ENCODE data around the gene AMOTL2. TPM values are rescaled to one million over a fixed set of nuclear protein-coding genes. Genes with fewer than 3 reads are reported as not detected.

Gene AMOTL2
- total and polyA plus RNA-seq, 7 donors = 4.0 to 36.6 (median 16.5) TPM

GRCh38 chr3:134353831-134354611 lies 20.2 kb downstream of the AMOTL2 start:
- no peaks in the 10 kb centered on the region for H3K27me3 ChIP-seq (ENCODE audit: insufficient read depth in 3 of 3, low read length in 2 of 3)
- 68 to 81% (median 73%) methylated on average over 7 of the region's 7 CpGs for WGBS, 3 donors
- peaks cover 93% of the 10 kb centered on the region for H3K4me1 ChIP-seq
- no peak for ATAC-seq
- TF ChIP-seq, protein P1, sequence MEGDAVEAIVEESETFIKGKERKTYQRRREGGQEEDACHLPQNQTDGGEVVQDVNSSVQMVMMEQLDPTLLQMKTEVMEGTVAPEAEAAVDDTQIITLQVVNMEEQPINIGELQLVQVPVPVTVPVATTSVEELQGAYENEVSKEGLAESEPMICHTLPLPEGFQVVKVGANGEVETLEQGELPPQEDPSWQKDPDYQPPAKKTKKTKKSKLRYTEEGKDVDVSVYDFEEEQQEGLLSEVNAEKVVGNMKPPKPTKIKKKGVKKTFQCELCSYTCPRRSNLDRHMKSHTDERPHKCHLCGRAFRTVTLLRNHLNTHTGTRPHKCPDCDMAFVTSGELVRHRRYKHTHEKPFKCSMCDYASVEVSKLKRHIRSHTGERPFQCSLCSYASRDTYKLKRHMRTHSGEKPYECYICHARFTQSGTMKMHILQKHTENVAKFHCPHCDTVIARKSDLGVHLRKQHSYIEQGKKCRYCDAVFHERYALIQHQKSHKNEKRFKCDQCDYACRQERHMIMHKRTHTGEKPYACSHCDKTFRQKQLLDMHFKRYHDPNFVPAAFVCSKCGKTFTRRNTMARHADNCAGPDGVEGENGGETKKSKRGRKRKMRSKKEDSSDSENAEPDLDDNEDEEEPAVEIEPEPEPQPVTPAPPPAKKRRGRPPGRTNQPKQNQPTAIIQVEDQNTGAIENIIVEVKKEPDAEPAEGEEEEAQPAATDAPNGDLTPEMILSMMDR (IDR thresholded peaks at IDR 0.05) = no peak
- intact Hi-C loops (cut with DNase I) = no loop called here
- H3K36me3 ChIP-seq (ENCODE audit: insufficient read depth in 1 of 2, low read depth in 1 of 2) = peaks cover 1 to 46% of the 10 kb centered on the region in 2 donors
- H3K27ac ChIP-seq = peak overlapping the region; percentile 65
- no peaks in the 10 kb centered on the region for H3K9me3 ChIP-seq
- DNase-seq = peak in 1 of 2 donors; percentile 46
- no peak overlapping the region for H3K4me3 ChIP-seq

DNA sequence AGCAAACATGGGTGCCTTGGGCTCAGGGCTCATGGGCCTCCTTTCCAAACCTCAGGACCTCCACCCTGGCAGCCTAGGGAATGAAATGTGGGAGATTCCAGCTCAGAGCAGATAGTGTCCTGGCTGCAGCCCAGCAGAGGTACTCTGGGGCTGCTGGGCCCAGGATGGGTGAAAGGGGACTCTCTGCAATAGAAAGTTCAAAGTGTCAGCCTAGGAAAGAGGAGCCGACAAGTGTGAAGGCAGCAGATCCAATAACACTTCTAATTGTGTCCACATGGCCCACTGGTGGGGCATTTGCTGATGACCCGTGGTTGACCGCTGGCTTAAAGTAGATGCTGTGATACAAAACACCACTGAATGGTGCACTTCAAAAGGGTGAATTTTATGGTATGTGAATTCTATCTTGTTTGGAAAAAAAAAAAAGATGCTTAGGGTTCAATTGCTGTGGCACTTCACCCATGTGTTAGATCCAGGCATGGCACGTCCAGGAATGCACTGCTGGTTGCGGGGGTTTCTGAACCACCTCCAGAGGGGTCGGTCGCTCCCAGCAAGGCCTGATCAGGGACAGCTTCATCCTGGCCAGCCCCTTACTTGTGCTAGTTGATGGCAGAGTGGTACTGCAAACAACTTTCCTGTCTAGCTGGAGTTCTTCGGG lies 20.9 kb downstream of the AMOTL2 start:
- Histone ChIP-seq H3K36me3 (ENCODE audit: insufficient read depth in 1 of 2, low read depth in 1 of 2) (peaks cover 0 to 38% of the 10 kb centered on the region in 2 donors), H3K9me3 (no peaks in the 10 kb centered on the region), H3K4me3 (no peak overlapping the region), H3K4me1 (peaks cover 93% of the 10 kb centered on the region), H3K27ac (peak overlapping the region; percentile 65), H3K27me3 (ENCODE audit: insufficient read depth in 3 of 3, low read length in 2 of 3) (no peaks in the 10 kb centered on the region)
- TF ChIP-seq, protein P1 (IDR thresholded peaks at IDR 0.05) = no peak
- DNase-seq (peak in 1 of 2 donors; percentile 51), ATAC-seq (peak in 3 of 4 donors; percentile 22 to 37 (median 36))
- intact Hi-C loops (cut with DNase I) = no loop called here
- 44 to 64% (median 51%) methylated on average over 8 of the region's 8 CpGs for WGBS, 3 donors

- ATAC-seq = no peak
- Histone ChIP-seq H3K4me1 (peaks cover 93% of the 10 kb centered on the region), H3K27me3 (ENCODE audit: insufficient read depth in 3 of 3, low read length in 2 of 3) (no peaks in the 10 kb centered on the region), H3K27ac (peak overlapping the region; percentile 65), H3K4me3 (no peak overlapping the region), H3K9me3 (no peaks in the 10 kb centered on the region), H3K36me3 (ENCODE audit: insufficient read depth in 1 of 2, low read depth in 1 of 2) (peaks cover 0 to 28% of the 10 kb centered on the region in 2 donors)
- TF ChIP-seq, protein P1 (IDR thresholded peaks at IDR 0.05) = no peak
- intact Hi-C loops (cut with DNase I) = no loop called here
- 66 to 85% (median 67%) methylated on average over 4 of the region's 4 CpGs for WGBS, 3 donors
- DNase-seq = peak in 1 of 2 donors; percentile 52
These were observed 22.1 kb downstream of the AMOTL2 start for GRCh38 chr3:134352031-134352671.

- Histone ChIP-seq H3K36me3 (ENCODE audit: insufficient read depth in 1 of 2, low read depth in 1 of 2) (peaks cover 0 to 21% of the 10 kb centered on the region in 2 donors), H3K27ac (peak overlapping the region; percentile 65), H3K4me1 (peaks cover 87% of the 10 kb centered on the region), H3K27me3 (ENCODE audit: insufficient read depth in 3 of 3, low read length in 2 of 3) (no peaks in the 10 kb centered on the region), H3K9me3 (no peaks in the 10 kb centered on the region), H3K4me3 (no peak overlapping the region)
- ATAC-seq = no peak
- TF ChIP-seq, protein P1 (IDR thresholded peaks at IDR 0.05) = no peak
- intact Hi-C loops (cut with DNase I) = no loop called here
- WGBS, 3 donors = 59 to 77% (median 69%) methylated on average over 5 of the region's 5 CpGs
- DNase-seq = peak; percentile 64 to 78
These were observed 22.8 kb downstream of the AMOTL2 start for GRCh38 chr3:134351427-134351826.
